ENCODE results near the gene HES3.

HES3 gene

GRCh38 chr1:6267686-6268322 is 23.8 kb downstream of the HES3 start:
- Histone ChIP-seq H3K36me3 (ENCODE audit: low read length) (no peaks in the 10 kb centered on the region), H3K9me3 (ENCODE audit: insufficient read depth, low read length) (no peaks in the 10 kb centered on the region), H3K4me3 (ENCODE audit: insufficient read depth, low read length, poor library complexity, severe bottlenecking) (no peak overlapping the region), H3K9ac (ENCODE audit: low read length) (no peak overlapping the region), H3K79me2 (ENCODE audit: insufficient read depth, low read length) (no peaks in the 10 kb centered on the region), H3K27me3 (ENCODE audit: low read length) (no peaks in the 10 kb centered on the region), H3K27ac (ENCODE audit: low read depth, low read length) (no peak overlapping the region), H3K4me2 (ENCODE audit: low read depth, low read length, poor library complexity, severe bottlenecking) (no peak overlapping the region), H3F3A (ENCODE audit: insufficient read depth) (no peaks in the 10 kb centered on the region), H3K9me2 (replicated peaks; ENCODE audit: insufficient read depth, low read length) (no peaks in the 10 kb centered on the region), H2AFZ (ENCODE audit: low read depth, low read length, severe bottlenecking) (no peak overlapping the region), H4K20me1 (ENCODE audit: low read depth, low read length) (no peaks in the 10 kb centered on the region)
- TF ChIP-seq CTCF (IDR thresholded peaks at IDR 0.05; ENCODE audit: insufficient read depth, low read length, poor library complexity, severe bottlenecking) (no peak), EZH2phosphoT487 (conservative IDR thresholded peaks at IDR 0.05; ENCODE audit: low read length) (no peak)

DNA sequence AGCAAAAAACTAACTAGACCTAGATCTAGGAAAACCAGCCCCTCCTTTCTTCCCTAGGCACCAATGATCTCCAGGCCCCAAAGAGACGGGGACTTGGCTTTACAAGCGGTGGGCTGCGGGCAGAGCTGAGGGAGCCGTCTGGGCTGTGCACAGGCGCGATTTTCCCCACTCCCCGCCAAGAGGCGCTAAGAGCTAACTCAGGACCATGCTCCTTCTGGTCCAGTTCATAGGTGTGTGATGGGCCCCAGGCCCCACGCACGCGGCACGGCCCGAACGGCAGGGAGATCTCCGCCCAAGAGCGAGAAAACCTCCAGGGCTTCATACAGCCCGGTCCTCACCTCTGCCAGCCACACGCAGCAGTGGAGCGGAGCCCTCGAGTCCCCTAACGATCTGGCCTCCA is 24.4 kb downstream of the HES3 start:
- Histone ChIP-seq H4K20me1 (ENCODE audit: low read depth, low read length) (no peaks in the 10 kb centered on the region), H3K9me3 (ENCODE audit: insufficient read depth, low read length) (no peaks in the 10 kb centered on the region), H3K79me2 (ENCODE audit: insufficient read depth, low read length) (no peaks in the 10 kb centered on the region), H3K36me3 (ENCODE audit: low read length) (no peaks in the 10 kb centered on the region), H2AFZ (ENCODE audit: low read depth, low read length, severe bottlenecking) (no peak overlapping the region), H3K4me2 (ENCODE audit: low read depth, low read length, poor library complexity, severe bottlenecking) (no peak overlapping the region), H3F3A (ENCODE audit: insufficient read depth) (no peaks in the 10 kb centered on the region), H3K4me3 (ENCODE audit: insufficient read depth, low read length, poor library complexity, severe bottlenecking) (no peak overlapping the region), H3K9me2 (replicated peaks; ENCODE audit: insufficient read depth, low read length) (no peaks in the 10 kb centered on the region), H3K27ac (ENCODE audit: low read depth, low read length) (no peak overlapping the region), H3K27me3 (ENCODE audit: low read length) (no peaks in the 10 kb centered on the region), H3K9ac (ENCODE audit: low read length) (no peak overlapping the region)
- TF ChIP-seq CTCF (IDR thresholded peaks at IDR 0.05; ENCODE audit: insufficient read depth, low read length, poor library complexity, severe bottlenecking) (no peak), EZH2phosphoT487 (conservative IDR thresholded peaks at IDR 0.05; ENCODE audit: low read length) (no peak)

DNA sequence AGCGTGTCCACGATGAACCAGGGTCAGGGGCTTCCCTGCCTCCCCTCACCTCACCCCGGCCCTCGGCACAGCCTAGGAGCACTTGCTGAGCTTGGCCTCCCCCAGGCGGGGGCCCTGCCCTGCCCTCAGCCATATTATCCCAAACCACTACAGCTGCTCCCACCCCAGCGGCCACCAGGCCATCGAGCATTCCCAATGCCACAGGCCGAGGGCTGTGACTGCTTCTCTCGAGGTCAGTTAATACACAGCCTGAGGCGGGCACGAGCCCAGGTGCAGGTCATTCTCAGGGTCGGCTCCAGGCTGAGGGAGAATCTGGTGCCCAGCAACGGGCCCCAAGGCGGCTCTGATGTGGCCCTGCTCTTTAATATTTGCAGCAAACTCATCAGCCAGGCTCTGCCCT is 25.3 kb downstream of the HES3 start:
- no peak overlapping the region for H3K4me3 ChIP-seq (ENCODE audit: insufficient read depth, low read length, poor library complexity, severe bottlenecking)
- no peak overlapping the region for H3K9ac ChIP-seq (ENCODE audit: low read length)
- H4K20me1 ChIP-seq (ENCODE audit: low read depth, low read length) = no peaks in the 10 kb centered on the region
- H3K9me3 ChIP-seq (ENCODE audit: insufficient read depth, low read length) = no peaks in the 10 kb centered on the region
- H3K36me3 ChIP-seq (ENCODE audit: low read length) = no peaks in the 10 kb centered on the region
- no peaks in the 10 kb centered on the region for H3F3A ChIP-seq (ENCODE audit: insufficient read depth)
- no peak overlapping the region for H3K4me2 ChIP-seq (ENCODE audit: low read depth, low read length, poor library complexity, severe bottlenecking)
- no peak overlapping the region for H2AFZ ChIP-seq (ENCODE audit: low read depth, low read length, severe bottlenecking)
- no peak overlapping the region for H3K27ac ChIP-seq (ENCODE audit: low read depth, low read length)
- no peaks in the 10 kb centered on the region for H3K9me2 ChIP-seq (replicated peaks; ENCODE audit: insufficient read depth, low read length)
- H3K27me3 ChIP-seq (ENCODE audit: low read length) = no peaks in the 10 kb centered on the region
- H3K79me2 ChIP-seq (ENCODE audit: insufficient read depth, low read length) = no peaks in the 10 kb centered on the region
- TF ChIP-seq CTCF (IDR thresholded peaks at IDR 0.05; ENCODE audit: insufficient read depth, low read length, poor library complexity, severe bottlenecking) = no peak
